H1 (cell line): ENCODE data around the gene TRIM67. TPM values are rescaled to one million over a fixed set of nuclear protein-coding genes. Genes with fewer than 3 reads are reported as not detected.

Experiments used
- CTCF ChIA-PET: fragments of 300-600 bp; sonication (Branson Sonifier 250); formaldehyde crosslinking; loops from one replicate; lab custom pipeline; 2021; ENCODE audit not compliant: partially characterized antibody; lab: Charles Lee
- POLR2A ChIA-PET: fragments of 300-600 bp; sonication (Branson Sonifier 250); formaldehyde crosslinking; loops from one replicate; lab custom pipeline; 2021; ENCODE audit warnings: inconsistent platforms; ENCODE audit not compliant: partially characterized antibody; lab: Charles Lee
- DNase-seq, 2 experiments: peaks; one replicate each; pipeline versions ENCODE4 v3.0.0 to v3.0.0-alpha.2; 2010 to 2022; ENCODE audit warnings: low spot score in 2 of 2, low read depth in 1 of 2, mixed read lengths in 1 of 2
- FAIRE-seq: peaks from 2 replicates; lab custom pipeline; 2011; peaks lifted over from hg19 to GRCh38; lab: Jason Lieb, UNC
- H2AFZ ChIP-seq: 2 replicates; pipeline ENCODE4 v1.8.1; 2012; ENCODE audit warnings: low read length, inconsistent platforms
- H2AK5ac ChIP-seq: 2 replicates; pipeline ENCODE4 v1.6.1; 2013; ENCODE audit warnings: low read depth, low read length
- H2BK120ac ChIP-seq: replicated peaks from 2 replicates; pipeline ENCODE3; 2013; ENCODE audit warnings: low read depth, low read length, inconsistent platforms
- H2BK12ac ChIP-seq: 2 replicates; pipeline ENCODE4 v1.6.1; 2013; ENCODE audit warnings: low read depth, low read length
- H2BK15ac ChIP-seq: 2 replicates; pipeline ENCODE4 v1.6.1; 2013; ENCODE audit warnings: low read length
- H2BK20ac ChIP-seq: 2 replicates; pipeline ENCODE4 v1.6.1; 2013; ENCODE audit warnings: low read length
- H2BK5ac ChIP-seq: 2 replicates; pipeline ENCODE4 v1.6.1; 2013; ENCODE audit warnings: low read depth, low read length
- H3K14ac ChIP-seq: 2 replicates; pipeline ENCODE4 v1.6.1; 2013; ENCODE audit warnings: inconsistent platforms; ENCODE audit not compliant: insufficient read length
- H3K18ac ChIP-seq: 2 replicates; pipeline ENCODE4 v1.6.1; 2013; ENCODE audit warnings: low read length; ENCODE audit errors: extremely low read depth
- H3K23ac ChIP-seq: 2 replicates; pipeline ENCODE4 v1.6.1; 2013; ENCODE audit warnings: inconsistent platforms; ENCODE audit not compliant: insufficient read length
- H3K23me2 ChIP-seq: 2 replicates; pipeline ENCODE4 v1.6.1; 2013; ENCODE audit warnings: low read depth, low read length
- H3K27ac ChIP-seq: 2 replicates; pipeline ENCODE4 v1.6.1; 2011; ENCODE audit warnings: low read depth, low read length, inconsistent platforms
- H3K27me3 ChIP-seq, 4 experiments: replicated peaks in 1 of 4; 1 replicate in 1 of 4; 2 replicates in 3 of 4; pipeline versions ENCODE4 v1.6.1 to v1.8.1; 2011 to 2013; ENCODE audit warnings: low read length in 3 of 4, mild to moderate bottlenecking in 3 of 4, inconsistent platforms in 2 of 4, mixed read lengths in 2 of 4, moderate library complexity in 1 of 4; ENCODE audit not compliant: control insufficient read depth in 3 of 4, insufficient read depth in 3 of 4; ENCODE audit errors: extremely low read depth in 1 of 4
- H3K36me3 ChIP-seq, 4 experiments: 2 replicates each; pipeline versions ENCODE4 v1.6.1 to v1.8.1; 2011 to 2013; ENCODE audit warnings: mild to moderate bottlenecking in 4 of 4, low read length in 3 of 4, moderate library complexity in 2 of 4, control low read depth in 1 of 4, inconsistent platforms in 1 of 4; ENCODE audit not compliant: insufficient read depth in 4 of 4, control insufficient read depth in 2 of 4
- H3K4ac ChIP-seq: replicated peaks from 2 replicates; pipeline ENCODE3; 2013; ENCODE audit warnings: low read length, low read depth, mixed read lengths, inconsistent platforms; ENCODE audit not compliant: insufficient read length
- H3K4me1 ChIP-seq, 4 experiments: replicated peaks in 1 of 4; 1 replicate in 1 of 4; 2 replicates in 3 of 4; pipeline versions ENCODE4 v1.6.1 to v1.8.1; 2011 to 2013; ENCODE audit warnings: low read length in 3 of 4, inconsistent platforms in 2 of 4, mixed read lengths in 1 of 4; ENCODE audit not compliant: insufficient read depth in 4 of 4, control insufficient read depth in 3 of 4
- H3K4me2 ChIP-seq, 2 experiments: 2 replicates each; pipeline versions ENCODE4 v1.6.1 to v1.8.1; 2011 to 2013; ENCODE audit warnings: low read depth in 2 of 2, low read length in 2 of 2, control low read depth in 1 of 2, inconsistent platforms in 1 of 2, mild to moderate bottlenecking in 1 of 2; ENCODE audit not compliant: insufficient read depth in 1 of 2
- H3K4me3 ChIP-seq, 4 experiments: fragments of 200-600, 300-600 bp in 1 of 4; sonication (generic), shearing (Covaris generic), sonication (Bioruptor Twin) in 1 of 4; 2 replicates each; pipeline versions ENCODE4 v1.5.1 to v1.8.1; 2011 to 2016; ENCODE audit warnings: low read length in 4 of 4, low read depth in 3 of 4, control low read depth in 2 of 4, inconsistent platforms in 2 of 4, mild to moderate bottlenecking in 2 of 4, mixed read lengths in 1 of 4, moderate library complexity in 1 of 4; ENCODE audit not compliant: insufficient read depth in 2 of 4; ENCODE audit errors: extremely low read depth in 1 of 4
- H3K56ac ChIP-seq: replicated peaks from 2 replicates; pipeline ENCODE3; 2013; ENCODE audit warnings: low read depth, mild to moderate bottlenecking, mixed read lengths, low read length, inconsistent platforms; ENCODE audit not compliant: insufficient read length
- H3K79me1 ChIP-seq: 2 replicates; pipeline ENCODE4 v1.6.1; 2013; ENCODE audit warnings: low read depth, low read length, control low read depth
- H3K79me2 ChIP-seq, 2 experiments: 2 replicates each; pipeline versions ENCODE4 v1.6.1 to v1.8.1; 2012 to 2013; ENCODE audit warnings: low read length in 2 of 2, mild to moderate bottlenecking in 2 of 2, inconsistent platforms in 1 of 2; ENCODE audit not compliant: insufficient read depth in 2 of 2, control insufficient read depth in 1 of 2
- H3K9ac ChIP-seq, 4 experiments: replicated peaks in 1 of 4; 1 replicate in 1 of 4; 2 replicates in 3 of 4; pipeline versions ENCODE4 v1.6.1 to v1.8.1; 2011 to 2013; ENCODE audit warnings: low read depth in 3 of 4, low read length in 3 of 4, control low read depth in 2 of 4, mild to moderate bottlenecking in 2 of 4, moderate library complexity in 2 of 4, inconsistent platforms in 1 of 4; ENCODE audit errors: extremely low read depth in 1 of 4
- H3K9me3 ChIP-seq, 2 experiments: 2 replicates each; pipeline versions ENCODE4 v1.6.1 to v1.8.1; 2012 to 2013; ENCODE audit warnings: mild to moderate bottlenecking in 2 of 2, moderate library complexity in 2 of 2, control low read depth in 1 of 2, inconsistent platforms in 1 of 2, low read depth in 1 of 2, low read length in 1 of 2, mixed read lengths in 1 of 2; ENCODE audit not compliant: insufficient read depth in 2 of 2
- H4K20me1 ChIP-seq, 2 experiments: replicated peaks in 1 of 2; 2 replicates each; pipeline versions ENCODE3 to v1.8.1; 2011 to 2013; ENCODE audit warnings: inconsistent platforms in 2 of 2, low read length in 2 of 2, mild to moderate bottlenecking in 1 of 2; ENCODE audit not compliant: insufficient read depth in 2 of 2, control insufficient read depth in 1 of 2
- H4K5ac ChIP-seq: 2 replicates; pipeline ENCODE4 v1.6.1; 2013; ENCODE audit warnings: low read length, low read depth, mixed read lengths, inconsistent platforms; ENCODE audit not compliant: insufficient read length
- H4K8ac ChIP-seq: 2 replicates; pipeline ENCODE4 v1.8.0; 2013; ENCODE audit warnings: mild to moderate bottlenecking, moderate library complexity, low read length, inconsistent platforms; ENCODE audit not compliant: insufficient read depth; ENCODE audit errors: extremely low read depth
- H4K91ac ChIP-seq: replicated peaks from 2 replicates; pipeline ENCODE3; 2013; ENCODE audit warnings: low read length, mixed read lengths, inconsistent platforms; ENCODE audit not compliant: insufficient read length
- CHD1 ChIP-seq: IDR thresholded peaks from 2 replicates; pipeline ENCODE4 v1.6.1; 2012; ENCODE audit warnings: low read depth, low read length, improper control_type of control experiment
- E2F6 ChIP-seq: IDR thresholded peaks from 2 replicates; pipeline ENCODE4 v1.6.1; 2012; ENCODE audit warnings: inconsistent platforms
- EZH2 ChIP-seq: fragments of 200-600 bp; sonication (generic); IDR thresholded peaks from 2 replicates; pipeline ENCODE4 v1.7.1; 2012; ENCODE audit warnings: low read depth, mild to moderate bottlenecking, moderate library complexity, low read length, inconsistent platforms; ENCODE audit not compliant: severe bottlenecking
- FOSL1 ChIP-seq: IDR thresholded peaks from 2 replicates; pipeline ENCODE4 v1.6.1; 2011; ENCODE audit warnings: mild to moderate bottlenecking, low read depth, low read length, moderate library complexity; ENCODE audit not compliant: insufficient read depth
- JUN ChIP-seq: IDR thresholded peaks from 2 replicates; pipeline ENCODE4 v1.6.1; 2011; ENCODE audit warnings: low read depth, mild to moderate bottlenecking, improper control_type of control experiment, low read length
- JUND ChIP-seq: IDR thresholded peaks from 2 replicates; pipeline ENCODE4 v1.6.1; 2011; ENCODE audit warnings: mild to moderate bottlenecking, improper control_type of control experiment, low read length
- KDM4A ChIP-seq: IDR thresholded peaks from one replicate; pipeline ENCODE4 v1.7.1; 2012; ENCODE audit warnings: low read depth, mild to moderate bottlenecking, moderate library complexity, low read length, inconsistent platforms; ENCODE audit not compliant: severe bottlenecking
- NANOG ChIP-seq: IDR thresholded peaks from 2 replicates; pipeline ENCODE4 v1.6.1; 2011; ENCODE audit warnings: low read length, low read depth, mild to moderate bottlenecking, inconsistent platforms; ENCODE audit not compliant: insufficient read depth, poor library complexity, severe bottlenecking
- POLR2AphosphoS5 ChIP-seq: IDR thresholded peaks from 2 replicates; pipeline ENCODE4 v1.6.1; 2011; ENCODE audit warnings: low read depth, low read length
- RAD21 ChIP-seq, 2 experiments: IDR thresholded peaks in 1 of 2; conservative IDR thresholded peaks in 1 of 2; 2 replicates each; pipeline ENCODE4 v1.6.1; 2011; ENCODE audit warnings: low read depth in 2 of 2, low read length in 2 of 2, improper control_type of control experiment in 1 of 2, inconsistent platforms in 1 of 2, mild to moderate bottlenecking in 1 of 2, moderate library complexity in 1 of 2
- SRF ChIP-seq: IDR thresholded peaks from 2 replicates; pipeline ENCODE4 v1.6.1; 2011; ENCODE audit warnings: mild to moderate bottlenecking, low read depth, low read length, moderate library complexity
- TAF1 ChIP-seq: IDR thresholded peaks from 2 replicates; pipeline ENCODE4 v1.6.1; 2011; ENCODE audit warnings: mild to moderate bottlenecking, low read depth, low read length
- TEAD4 ChIP-seq: IDR thresholded peaks from 2 replicates; pipeline ENCODE4 v1.6.1; 2012; ENCODE audit warnings: low read depth, low read length, inconsistent platforms, mixed read lengths
- YY1 ChIP-seq: IDR thresholded peaks from 2 replicates; pipeline ENCODE4 v1.6.1; 2011; ENCODE audit warnings: low read depth, mild to moderate bottlenecking, low read length
- WGBS, 2 experiments: shearing (Covaris generic) in 1 of 2; methylation state at CpG; one replicate each; pipeline versions ENCODE4 v1.1.6 to v1.1.7; 2013 to 2015; ENCODE audit warnings: low lambda C conversion rate in 2 of 2, mixed read lengths in 2 of 2, inconsistent platforms in 1 of 2, low coverage in 1 of 2, missing lambda C conversion rate in 1 of 2; ENCODE audit not compliant: insufficient replicate concordance in 2 of 2, insufficient coverage in 1 of 2, insufficient read length in 1 of 2; ENCODE audit errors: extremely low coverage in 1 of 2, missing lambda C conversion rate in 1 of 2; 5-methylcytosine and 5-hydroxymethylcytosine counted together
- polyA plus RNA-seq, 7 experiments: library from polyadenylated mRNA; depleted of rRNA in 3 of 7; stranded (reverse) in 5 of 7; unstranded in 2 of 7; fragments of >200 nt in 5 of 7; fragments of 200-250 nt in 2 of 7; gene quantifications; 1 replicate in 5 of 7; 2 replicates in 1 of 7; 4 replicates in 1 of 7; pipeline versions ENCODE4 v1.2.1 to v1.2.3, GENCODE V29; 2011 to 2013; ENCODE audit warnings: missing spikeins in 2 of 7, mixed read lengths in 2 of 7
- total RNA-seq: library from RNA; stranded (reverse); fragmentation: NEBNext Ultra II Directional; extraction: Animal tissue kit (Norgen Biotek cat#: 25700); gene quantifications from 2 replicates; pipeline ENCODE4 v1.2.1, GENCODE V29; 2021

The TRIM67 gene
- total and polyA plus RNA-seq, 2 of the 8 experiments (the other 6 are each of a cell fraction or from before 2014, with no cell fraction given) = under 0.01 TPM; not detected in 1

- CTCF ChIA-PET = interaction anchor here (0.6 to 3.7 kb wide), 4 partner anchors 9 to 167 kb away, joined by 3 to 34 read pairs (median 4); no protein-coding TSS in a partner anchor
Observed at GRCh38 chr1:231182317-231182716, 20.5 kb downstream of the TRIM67 start.

More at GRCh38 chr1:231182317-231182716, 20.5 kb downstream of the TRIM67 start:
- Histone ChIP-seq H4K20me1 (no peaks in the 10 kb centered on the region), H2BK20ac (no peak overlapping the region), H3K9ac (no peak overlapping the region), H3K27ac (no peak overlapping the region), H3K4me1 (peaks cover 0 to 11% (median 8%) of the 10 kb centered on the region in 4 experiments; a peak in 5 of 7 replicates), H3K56ac (no peak overlapping the region), H4K5ac (no peak overlapping the region), H3K4me3 (no peak overlapping the region), H2BK12ac (no peak overlapping the region), H3K4me2 (no peak overlapping the region), H3K23me2 (no peaks in the 10 kb centered on the region), H4K91ac (no peak overlapping the region), H2AFZ (no peak overlapping the region), H2BK15ac (no peak overlapping the region), H4K8ac (no peak overlapping the region), H3K18ac (no peak overlapping the region; the same call in 1 of the 2 replicates), H2BK120ac (no peak overlapping the region), H2BK5ac (no peak overlapping the region; the same call in 1 of the 2 replicates), H3K36me3 (no peaks in the 10 kb centered on the region), H2AK5ac (no peak overlapping the region), H3K79me1 (no peaks in the 10 kb centered on the region), H3K79me2 (no peaks in the 10 kb centered on the region), H3K23ac (no peak overlapping the region), H3K14ac (no peak overlapping the region), H3K9me3 (no peaks in the 10 kb centered on the region), H3K4ac (no peak overlapping the region), H3K27me3 (peaks cover 0 to 14% (median 8%) of the 10 kb centered on the region in 4 experiments; a peak in 4 of 7 replicates)
- WGBS, 2 experiments = 85% methylated on average over 6 of the region's 6 CpGs; no CpG with 5 or more reads in 1 of the 2 experiments
- no peak for TF ChIP-seq EZH2
- TF ChIP-seq E2F6 = no peak
- TF ChIP-seq RAD21 (IDR thresholded peaks at IDR 0.05 in 1 of 2, conservative IDR thresholded peaks at IDR 0.05 in 1 of 2; ENCODE audit: low read depth in 2 of 2, low read length in 2 of 2) = no peak
- TF ChIP-seq TAF1 = no peak
- TF ChIP-seq FOSL1 = no peak
- TF ChIP-seq YY1 = no peak
- no peak for TF ChIP-seq JUND
- TF ChIP-seq JUN = no peak
- no peak for TF ChIP-seq KDM4A
- no peak for TF ChIP-seq CHD1
- no peak for TF ChIP-seq POLR2AphosphoS5
- no peak for TF ChIP-seq NANOG
- no peak for TF ChIP-seq SRF
- TF ChIP-seq TEAD4 = no peak
- FAIRE-seq (no peak), DNase-seq (no peak)
- POLR2A ChIA-PET = no interaction called here
